Neural cell (in vitro differentiated cells): Measurements from ENCODE around the gene FIBCD1. TPM values are rescaled to one million over a fixed set of nuclear protein-coding genes. Genes with fewer than 3 reads are reported as not detected.

Source experiments
- H2AFZ ChIP-seq: fragments of 200-600, 300-800 bp; sonication (generic), shearing (Covaris generic); 2 replicates; pipeline ENCODE4 v1.6.0; 2014; ENCODE audit warnings: low read depth, mild to moderate bottlenecking, antibody characterized with exemption, low read length, moderate library complexity
- H3F3A ChIP-seq: fragments of 200-600 bp; shearing (Covaris generic); 2 replicates; pipeline ENCODE4 v1.6.1; 2016; ENCODE audit warnings: mild to moderate bottlenecking, moderate library complexity, mixed read lengths, antibody characterized with exemption, low read length; ENCODE audit not compliant: insufficient read depth, poor library complexity, severe bottlenecking
- H3K27ac ChIP-seq: fragments of 200-600, 300-800 bp; sonication (generic), shearing (Covaris generic); 2 replicates; pipeline ENCODE4 v1.5.1; 2014; ENCODE audit warnings: mild to moderate bottlenecking, low read length, moderate library complexity
- H3K27me3 ChIP-seq: fragments of 300-800, 200-600 bp; sonication (generic), shearing (Covaris generic); 2 replicates; pipeline ENCODE4 v1.6.0; 2014; ENCODE audit warnings: mild to moderate bottlenecking, low read depth, low read length, moderate library complexity; ENCODE audit not compliant: insufficient read depth
- H3K36me3 ChIP-seq: fragments of 300-800, 200-600 bp; sonication (generic), shearing (Covaris generic); 2 replicates; pipeline ENCODE4 v1.5.1; 2014; ENCODE audit warnings: mild to moderate bottlenecking, antibody characterized with exemption, low read length, moderate library complexity; ENCODE audit not compliant: insufficient read depth
- H3K4me2 ChIP-seq: fragments of 300-800, 200-600 bp; sonication (generic), shearing (Covaris generic); 2 replicates; pipeline ENCODE4 v1.6.0; 2014; ENCODE audit warnings: mild to moderate bottlenecking, low read length
- H3K4me3 ChIP-seq: fragments of 300-800, 200-600 bp; sonication (generic), shearing (Covaris generic); 2 replicates; pipeline ENCODE4 v1.5.1; 2014; ENCODE audit warnings: mild to moderate bottlenecking, low read length, moderate library complexity
- H3K79me2 ChIP-seq: fragments of 200-600 bp; shearing (Covaris generic); replicated peaks from 2 replicates; pipeline ENCODE4 v1.6.0; 2014; ENCODE audit warnings: mild to moderate bottlenecking, low read length, moderate library complexity; ENCODE audit not compliant: insufficient read depth
- H3K9ac ChIP-seq: fragments of 300-800, 200-600 bp; sonication (generic), shearing (Covaris generic); 2 replicates; pipeline ENCODE4 v1.6.1; 2016; ENCODE audit warnings: mild to moderate bottlenecking, low read length, mixed read lengths
- H3K9me2 ChIP-seq: fragments of 200-600 bp; shearing (Covaris generic); 2 replicates; pipeline ENCODE4 v1.6.1; 2016; ENCODE audit warnings: mild to moderate bottlenecking, low read length, mixed read lengths; ENCODE audit not compliant: insufficient read depth
- H3K9me3 ChIP-seq: fragments of 200-600, 300-800 bp; sonication (generic), shearing (Covaris generic); 2 replicates; pipeline ENCODE4 v1.6.1; 2016; ENCODE audit warnings: mild to moderate bottlenecking, mixed run types, low read length, moderate library complexity, mixed read lengths
- H4K20me1 ChIP-seq: fragments of 200-600 bp; shearing (Covaris generic); 2 replicates; pipeline ENCODE4 v1.6.1; 2016; ENCODE audit warnings: mild to moderate bottlenecking, mixed run types; ENCODE audit not compliant: insufficient read depth
- CTCF ChIP-seq: fragments of 450-650 bp; IDR thresholded peaks from 2 replicates; pipeline ENCODE4 v1.5.1; 2014; ENCODE audit warnings: antibody characterized with exemption, mild to moderate bottlenecking, moderate library complexity; ENCODE audit not compliant: poor library complexity, severe bottlenecking
- EP300 ChIP-seq: fragments of 450-650 bp; conservative IDR thresholded peaks from 2 replicates; pipeline ENCODE4 v1.6.1; 2014; ENCODE audit warnings: antibody characterized with exemption, mild to moderate bottlenecking, moderate library complexity; ENCODE audit not compliant: poor library complexity, severe bottlenecking
- EZH2 ChIP-seq: fragments of 200-600, 300-800 bp; shearing (Covaris generic), sonication (generic); IDR thresholded peaks from 2 replicates; pipeline ENCODE4 v1.6.1; 2014; ENCODE audit warnings: antibody characterized with exemption, low read length, borderline replicate concordance, mild to moderate bottlenecking; ENCODE audit not compliant: insufficient read depth, poor library complexity, severe bottlenecking
- MXI1 ChIP-seq: fragments of 450-650 bp; conservative IDR thresholded peaks from 2 replicates; pipeline ENCODE4 v1.6.1; 2014; ENCODE audit warnings: antibody characterized with exemption, mild to moderate bottlenecking; ENCODE audit not compliant: poor library complexity, severe bottlenecking
- POLR2AphosphoS5 ChIP-seq: IDR thresholded peaks from 2 replicates; pipeline ENCODE4 v1.6.1; 2012
- RAD21 ChIP-seq: fragments of 450-650 bp; conservative IDR thresholded peaks from 2 replicates; pipeline ENCODE4 v1.6.1; 2014; ENCODE audit warnings: antibody characterized with exemption, mild to moderate bottlenecking, moderate library complexity
- SMC3 ChIP-seq: fragments of 450-650 bp; conservative IDR thresholded peaks from 2 replicates; pipeline ENCODE4 v1.6.1; 2014; ENCODE audit warnings: antibody characterized with exemption, mild to moderate bottlenecking, moderate library complexity; ENCODE audit not compliant: poor library complexity
- TAF1 ChIP-seq: IDR thresholded peaks from 2 replicates; pipeline ENCODE4 v1.6.1; 2012; ENCODE audit warnings: low read depth
- polyA plus RNA-seq: library from polyadenylated mRNA; depleted of rRNA; stranded (reverse); fragments of >200 nt; gene quantifications from 2 replicates; pipeline ENCODE4 v1.2.3, GENCODE V29; 2014
- TF ChIP-seq, protein P1 (sequence below): IDR thresholded peaks from 2 replicates; pipeline ENCODE4 v1.6.1; 2012; ENCODE audit warnings: borderline replicate concordance

FIBCD1 gene
- polyA plus RNA-seq, 1 donor from 2014 or later: 2.7 TPM

DNA sequence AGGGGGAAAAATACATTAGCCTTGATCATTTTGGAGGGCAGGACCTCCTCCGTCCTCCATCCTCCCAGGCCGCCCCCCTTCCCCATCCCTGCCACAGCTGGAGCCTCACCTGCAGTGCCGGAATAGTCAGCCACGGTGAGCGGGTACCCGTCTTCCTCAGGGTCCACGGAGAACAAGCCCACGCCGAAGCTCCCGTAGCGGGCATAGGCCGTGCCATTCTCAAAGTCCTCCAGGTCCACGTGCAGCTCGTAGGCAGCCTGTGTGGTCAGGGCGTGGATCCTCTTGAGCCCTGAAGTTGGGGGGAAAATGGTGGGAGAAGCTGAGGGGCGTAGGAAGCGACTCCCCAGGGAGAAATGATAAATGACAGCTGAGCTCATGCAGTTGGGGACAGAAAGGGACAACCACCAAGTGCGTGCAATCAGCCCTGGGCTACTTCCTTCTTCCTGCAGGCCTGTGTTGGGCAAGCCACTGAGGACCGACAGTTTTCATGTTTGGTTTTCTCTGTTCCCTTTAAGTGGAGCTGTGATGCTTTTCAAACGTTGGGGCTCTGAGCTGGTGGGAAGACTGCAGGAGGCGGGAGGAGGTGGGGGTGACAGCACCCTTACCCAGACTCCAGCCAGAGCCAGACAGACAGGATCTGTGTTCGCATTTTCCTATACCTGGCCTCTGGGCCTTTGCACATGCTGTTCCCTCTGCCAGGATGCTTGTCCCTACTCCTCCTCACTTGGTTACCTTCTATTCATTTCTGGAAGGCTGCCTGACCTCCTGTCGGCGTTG, 33.7 kb downstream of the FIBCD1 start:
- Histone ChIP-seq H3K9me2 (no peaks in the 10 kb centered on the region), H3K36me3 (no peaks in the 10 kb centered on the region), H3K79me2 (no peaks in the 10 kb centered on the region), H4K20me1 (no peaks in the 10 kb centered on the region), H3K4me2 (no peak overlapping the region), H3K4me3 (no peak overlapping the region), H3K27me3 (no peaks in the 10 kb centered on the region), H3K9me3 (no peaks in the 10 kb centered on the region), H3K9ac (no peak overlapping the region), H3F3A (no peaks in the 10 kb centered on the region), H2AFZ (no peak overlapping the region), H3K27ac (no peak overlapping the region)
- TF ChIP-seq EP300 (no peak), POLR2AphosphoS5 (no peak), MXI1 (no peak), SMC3 (no peak), TAF1 (no peak), EZH2 (no peak), RAD21 (no peak), CTCF (no peak)
- TF ChIP-seq, protein P1, sequence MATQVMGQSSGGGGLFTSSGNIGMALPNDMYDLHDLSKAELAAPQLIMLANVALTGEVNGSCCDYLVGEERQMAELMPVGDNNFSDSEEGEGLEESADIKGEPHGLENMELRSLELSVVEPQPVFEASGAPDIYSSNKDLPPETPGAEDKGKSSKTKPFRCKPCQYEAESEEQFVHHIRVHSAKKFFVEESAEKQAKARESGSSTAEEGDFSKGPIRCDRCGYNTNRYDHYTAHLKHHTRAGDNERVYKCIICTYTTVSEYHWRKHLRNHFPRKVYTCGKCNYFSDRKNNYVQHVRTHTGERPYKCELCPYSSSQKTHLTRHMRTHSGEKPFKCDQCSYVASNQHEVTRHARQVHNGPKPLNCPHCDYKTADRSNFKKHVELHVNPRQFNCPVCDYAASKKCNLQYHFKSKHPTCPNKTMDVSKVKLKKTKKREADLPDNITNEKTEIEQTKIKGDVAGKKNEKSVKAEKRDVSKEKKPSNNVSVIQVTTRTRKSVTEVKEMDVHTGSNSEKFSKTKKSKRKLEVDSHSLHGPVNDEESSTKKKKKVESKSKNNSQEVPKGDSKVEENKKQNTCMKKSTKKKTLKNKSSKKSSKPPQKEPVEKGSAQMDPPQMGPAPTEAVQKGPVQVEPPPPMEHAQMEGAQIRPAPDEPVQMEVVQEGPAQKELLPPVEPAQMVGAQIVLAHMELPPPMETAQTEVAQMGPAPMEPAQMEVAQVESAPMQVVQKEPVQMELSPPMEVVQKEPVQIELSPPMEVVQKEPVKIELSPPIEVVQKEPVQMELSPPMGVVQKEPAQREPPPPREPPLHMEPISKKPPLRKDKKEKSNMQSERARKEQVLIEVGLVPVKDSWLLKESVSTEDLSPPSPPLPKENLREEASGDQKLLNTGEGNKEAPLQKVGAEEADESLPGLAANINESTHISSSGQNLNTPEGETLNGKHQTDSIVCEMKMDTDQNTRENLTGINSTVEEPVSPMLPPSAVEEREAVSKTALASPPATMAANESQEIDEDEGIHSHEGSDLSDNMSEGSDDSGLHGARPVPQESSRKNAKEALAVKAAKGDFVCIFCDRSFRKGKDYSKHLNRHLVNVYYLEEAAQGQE: no peak

- H3K27ac ChIP-seq: no peak overlapping the region
- no peak overlapping the region for H2AFZ ChIP-seq
- no peaks in the 10 kb centered on the region for H4K20me1 ChIP-seq
- H3K9me2 ChIP-seq: no peaks in the 10 kb centered on the region
- H3F3A ChIP-seq: no peaks in the 10 kb centered on the region
- no peak overlapping the region for H3K4me3 ChIP-seq
- no peak overlapping the region for H3K4me2 ChIP-seq
- H3K27me3 ChIP-seq: no peaks in the 10 kb centered on the region
- no peak overlapping the region for H3K9ac ChIP-seq
- H3K9me3 ChIP-seq: no peaks in the 10 kb centered on the region
- TF ChIP-seq RAD21 (no peak), POLR2AphosphoS5 (no peak), EP300 (no peak), EZH2 (no peak), TAF1 (no peak), CTCF (no peak), MXI1 (no peak), SMC3 (no peak)
- TF ChIP-seq, protein P1: no peak
- H3K79me2 ChIP-seq: no peaks in the 10 kb centered on the region
- H3K36me3 ChIP-seq: no peaks in the 10 kb centered on the region
Measured at GRCh38 chr9:130904070-130905044, 34.7 kb downstream of the FIBCD1 start.
